OCI-LY1 (cell line): ENCODE data around the gene NCAPD2.

ENCODE experiments used
- H2AFZ ChIP-seq: fragments of 200-600 bp; sonication (generic), shearing (Covaris generic); 2 replicates; pipeline ENCODE4 v1.6.0; 2014; ENCODE audit warnings: antibody characterized with exemption, mild to moderate bottlenecking, low read length
- H3F3A ChIP-seq: fragments of 200-600 bp; sonication (generic), shearing (Covaris generic); 2 replicates; pipeline ENCODE4 v1.6.0; 2014; ENCODE audit warnings: mild to moderate bottlenecking, antibody characterized with exemption, low read length, moderate library complexity; ENCODE audit not compliant: insufficient read depth
- H3K27ac ChIP-seq: fragments of 200-600 bp; sonication (generic); 2 replicates; pipeline ENCODE4 v1.5.1; 2014; ENCODE audit warnings: low read length, mixed run types, mild to moderate bottlenecking, low read depth; ENCODE audit not compliant: poor library complexity, severe bottlenecking
- H3K27me3 ChIP-seq: fragments of 200-600 bp; sonication (generic); 2 replicates; pipeline ENCODE4 v1.6.0; 2014; ENCODE audit warnings: antibody characterized with exemption, mild to moderate bottlenecking, low read length, moderate library complexity; ENCODE audit not compliant: insufficient read depth
- H3K36me3 ChIP-seq: fragments of 200-600 bp; sonication (generic); 2 replicates; pipeline ENCODE4 v1.6.1; 2014; ENCODE audit warnings: mild to moderate bottlenecking, antibody characterized with exemption, low read length, moderate library complexity, mixed read lengths; ENCODE audit not compliant: insufficient read depth
- H3K4me1 ChIP-seq: fragments of 200-600 bp; sonication (generic); 2 replicates; pipeline ENCODE4 v1.5.1; 2014; ENCODE audit warnings: mild to moderate bottlenecking, low read length, moderate library complexity; ENCODE audit not compliant: insufficient read depth, severe bottlenecking
- H3K4me2 ChIP-seq: fragments of 200-600 bp; sonication (generic), shearing (Covaris generic); 2 replicates; pipeline ENCODE4 v1.6.1; 2014; ENCODE audit warnings: low read length
- H3K4me3 ChIP-seq: fragments of 200-600 bp; sonication (generic); 2 replicates; pipeline ENCODE4 v1.5.1; 2014; ENCODE audit warnings: low read length, low read depth, mild to moderate bottlenecking, mixed read lengths; ENCODE audit not compliant: poor library complexity, severe bottlenecking
- H3K79me2 ChIP-seq: fragments of 200-600 bp; shearing (Covaris generic); 2 replicates; pipeline ENCODE4 v1.6.1; 2016; ENCODE audit warnings: mixed run types, low read length, mixed read lengths; ENCODE audit not compliant: insufficient read depth
- H3K9ac ChIP-seq: fragments of 200-600 bp; sonication (generic), shearing (Covaris generic); 2 replicates; pipeline ENCODE4 v1.6.1; 2014; ENCODE audit warnings: mild to moderate bottlenecking, low read length, mixed read lengths
- H3K9me2 ChIP-seq: fragments of 200-600 bp; sonication (generic), shearing (Covaris generic); 2 replicates; pipeline ENCODE4 v1.6.1; 2014; ENCODE audit warnings: low read depth, mild to moderate bottlenecking, low read length, mixed read lengths
- H3K9me3 ChIP-seq: fragments of 200-600 bp; shearing (Covaris generic); 2 replicates; pipeline ENCODE4 v1.6.1; 2014; ENCODE audit warnings: low read length, mixed read lengths
- H4K20me1 ChIP-seq: fragments of 200-600 bp; sonication (generic), shearing (Covaris generic); 2 replicates; pipeline ENCODE4 v1.6.0; 2016; ENCODE audit warnings: mild to moderate bottlenecking, low read length; ENCODE audit not compliant: insufficient read depth
- CTCF ChIP-seq: fragments of 200-600 bp; sonication (generic), shearing (Covaris generic); IDR thresholded peaks from 2 replicates; pipeline ENCODE4 v1.5.1; 2017; ENCODE audit warnings: mild to moderate bottlenecking, antibody characterized with exemption, low read length, moderate library complexity, mixed read lengths
- EZH2 ChIP-seq: fragments of 200-600 bp; sonication (generic), shearing (Covaris generic); IDR thresholded peaks from 2 replicates; pipeline ENCODE4 v1.8.0; 2017; ENCODE audit warnings: borderline replicate concordance, mixed run types, mild to moderate bottlenecking, antibody characterized with exemption, low read length, moderate library complexity, mixed read lengths

The NCAPD2 gene

GRCh38 chr12:6567112-6567670 lies 73.3 kb downstream of the NCAPD2 start:
- Histone ChIP-seq H3K27me3 (no peaks in the 10 kb centered on the region), H3K27ac (peak overlapping the region; percentile 42), H2AFZ (no peak overlapping the region)

GRCh38 chr12:6569312-6569711 lies 75.4 kb downstream of the NCAPD2 start:
- Histone ChIP-seq H3K9me3 (no peaks in the 10 kb centered on the region), H3K27ac (peak overlapping the region; percentile 8), H3K9ac (no peak overlapping the region; the same call in 1 of the 2 replicates), H3F3A (peaks cover 10% of the 10 kb centered on the region; the same call in 1 of the 2 replicates), H2AFZ (no peak overlapping the region), H4K20me1 (no peaks in the 10 kb centered on the region), H3K4me1 (peaks cover 20% of the 10 kb centered on the region), H3K9me2 (no peaks in the 10 kb centered on the region), H3K79me2 (peaks cover 14% of the 10 kb centered on the region), H3K27me3 (no peaks in the 10 kb centered on the region), H3K4me3 (no peak overlapping the region), H3K36me3 (peaks cover 69% of the 10 kb centered on the region), H3K4me2 (peak overlapping the region; percentile 84; the same call in 1 of the 2 replicates)
- no peak for TF ChIP-seq CTCF
- no peak for TF ChIP-seq EZH2

More at GRCh38 chr12:6567112-6567670, 73.3 kb downstream of the NCAPD2 start:
- Histone ChIP-seq H3K9me3 (no peaks in the 10 kb centered on the region), H3K9me2 (no peaks in the 10 kb centered on the region), H3K4me1 (peaks cover 20% of the 10 kb centered on the region), H3F3A (peaks cover 10% of the 10 kb centered on the region; the same call in 1 of the 2 replicates), H4K20me1 (no peaks in the 10 kb centered on the region), H3K79me2 (peaks cover 14% of the 10 kb centered on the region), H3K36me3 (peaks cover 71% of the 10 kb centered on the region), H3K9ac (peak overlapping the region; percentile 83), H3K4me3 (peak overlapping the region; percentile 82), H3K4me2 (peak overlapping the region; percentile 84)
- TF ChIP-seq EZH2 (no peak), CTCF (no peak)

- peak overlapping the region; percentile 8 for H3K27ac ChIP-seq
- H3K9ac ChIP-seq, result no peak overlapping the region
- H3F3A ChIP-seq, result peaks cover 10% of the 10 kb centered on the region; the same call in 1 of the 2 replicates
- H3K9me3 ChIP-seq, result no peaks in the 10 kb centered on the region
- H2AFZ ChIP-seq, result no peak overlapping the region
- no peak overlapping the region for H3K4me3 ChIP-seq
- peaks cover 69% of the 10 kb centered on the region for H3K36me3 ChIP-seq
- no peak for TF ChIP-seq CTCF
- peaks cover 14% of the 10 kb centered on the region for H3K79me2 ChIP-seq
- peaks cover 20% of the 10 kb centered on the region for H3K4me1 ChIP-seq
- no peaks in the 10 kb centered on the region for H4K20me1 ChIP-seq
- no peak overlapping the region for H3K4me2 ChIP-seq
- no peaks in the 10 kb centered on the region for H3K9me2 ChIP-seq
- H3K27me3 ChIP-seq, result no peaks in the 10 kb centered on the region
These were observed 75.9 kb downstream of the NCAPD2 start for GRCh38 chr12:6569786-6570185.
